NCI-H2196 treated with DMSO at 0.1 percent for 48 hours (cell line): ENCODE results near the gene IQCE.

Experiments used
- DNase-seq: peaks from one replicate; lab custom pipeline; 2025; ENCODE audit not compliant: unreplicated experiment; lab: John Stamatoyannopoulos, UW

Gene IQCE

DNA sequence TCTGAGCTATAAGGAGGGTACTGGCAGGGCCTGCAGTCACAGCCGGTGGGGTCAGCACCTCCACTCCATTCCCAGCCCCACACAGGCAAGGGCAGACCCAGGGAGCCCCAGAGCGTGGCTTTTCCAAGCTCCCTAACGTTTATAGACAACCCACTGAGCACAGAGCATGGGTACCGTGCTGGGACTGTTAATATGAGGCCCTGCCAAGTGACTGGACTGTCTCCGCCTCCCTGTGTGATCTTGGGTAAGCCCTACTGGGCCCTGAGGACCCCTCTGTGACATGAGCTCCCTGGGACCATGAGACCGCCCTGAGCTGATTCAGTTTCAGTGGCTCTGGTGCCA lies 85.4 kb downstream of the IQCE start:
- DNase-seq, result no peak

DNA sequence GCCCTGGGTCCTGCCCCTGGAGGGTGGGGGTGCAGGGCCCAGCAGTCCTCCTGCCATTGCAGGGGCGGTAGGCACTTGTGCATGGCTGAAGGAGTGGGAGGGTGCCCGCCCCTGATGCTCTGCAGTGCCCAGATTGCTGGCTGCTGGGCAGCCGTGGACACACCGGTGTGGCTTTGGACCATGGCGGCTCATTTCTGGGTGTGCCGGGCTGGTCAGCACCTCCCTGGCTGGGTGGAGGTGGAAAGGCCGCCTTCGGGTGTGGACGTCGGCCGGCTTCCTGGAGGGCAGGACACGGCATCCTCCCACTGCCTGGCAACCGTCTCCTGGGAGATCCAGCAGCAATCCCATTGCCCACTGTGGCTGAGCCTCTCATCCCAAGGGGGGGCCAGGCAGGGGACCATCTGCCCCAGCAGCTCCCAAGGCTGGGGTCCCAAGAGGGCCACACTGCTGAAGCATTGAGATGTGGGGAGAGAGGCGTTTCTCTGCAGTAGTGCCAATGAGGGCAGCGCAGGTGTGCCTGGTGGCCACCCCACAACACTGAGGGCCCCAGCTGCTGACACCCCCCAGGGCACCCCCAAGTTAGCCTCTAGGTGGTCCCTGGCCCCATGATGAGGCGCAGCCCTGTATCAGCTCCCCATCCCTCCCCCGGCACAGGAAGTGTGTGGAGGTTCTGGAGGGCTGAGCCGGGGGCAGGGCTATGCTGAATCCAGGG lies 85.9 kb downstream of the IQCE start:
- no peak for DNase-seq

DNA sequence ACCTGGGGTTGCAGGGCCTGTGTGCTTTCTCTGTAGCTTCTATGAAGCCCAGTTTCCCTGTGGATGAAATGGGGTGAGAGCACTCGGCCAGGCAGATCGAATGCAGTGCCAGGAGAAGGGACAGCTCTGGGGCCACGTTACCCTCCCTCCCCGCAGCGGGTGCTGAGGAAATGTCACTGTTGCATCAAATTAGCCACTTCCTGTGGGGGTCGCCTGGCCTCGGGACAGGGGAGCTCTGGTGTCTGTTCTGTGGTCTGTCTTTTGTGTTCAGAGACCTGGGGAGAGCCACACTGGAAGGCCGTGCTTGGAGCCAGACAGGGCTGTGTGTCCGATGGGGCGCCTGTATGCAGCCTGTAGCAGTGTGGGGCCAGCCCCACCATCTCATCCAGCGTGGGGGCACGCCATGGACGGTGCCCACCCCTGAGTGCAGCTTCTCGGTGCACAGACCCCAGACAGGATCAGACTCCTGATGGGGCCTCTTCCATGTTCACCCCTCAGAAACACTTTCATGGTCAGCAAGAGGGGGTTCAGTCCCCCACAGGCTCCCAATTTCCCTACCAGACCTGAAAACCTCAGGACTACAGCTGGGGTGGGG lies 86.6 kb downstream of the IQCE start:
- DNase-seq, result no peak

DNA sequence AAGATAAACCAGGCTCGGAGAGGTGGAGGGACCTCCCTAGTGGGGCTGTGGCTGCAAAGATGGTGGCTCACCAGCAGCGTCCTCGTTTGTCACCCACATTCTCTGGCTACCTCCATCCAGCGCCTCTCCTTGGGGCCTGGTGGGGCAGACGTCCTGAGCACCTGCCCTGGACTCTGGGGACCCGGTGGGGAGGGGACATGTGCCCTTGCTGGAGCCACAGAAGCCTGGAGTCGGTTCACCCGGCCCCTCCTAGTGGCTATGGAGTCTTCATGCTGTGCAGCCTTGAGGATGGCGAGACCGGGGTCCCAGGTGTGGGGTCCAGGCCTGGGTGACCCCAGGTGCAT lies 87.5 kb downstream of the IQCE start:
- DNase-seq, result no peak

DNA sequence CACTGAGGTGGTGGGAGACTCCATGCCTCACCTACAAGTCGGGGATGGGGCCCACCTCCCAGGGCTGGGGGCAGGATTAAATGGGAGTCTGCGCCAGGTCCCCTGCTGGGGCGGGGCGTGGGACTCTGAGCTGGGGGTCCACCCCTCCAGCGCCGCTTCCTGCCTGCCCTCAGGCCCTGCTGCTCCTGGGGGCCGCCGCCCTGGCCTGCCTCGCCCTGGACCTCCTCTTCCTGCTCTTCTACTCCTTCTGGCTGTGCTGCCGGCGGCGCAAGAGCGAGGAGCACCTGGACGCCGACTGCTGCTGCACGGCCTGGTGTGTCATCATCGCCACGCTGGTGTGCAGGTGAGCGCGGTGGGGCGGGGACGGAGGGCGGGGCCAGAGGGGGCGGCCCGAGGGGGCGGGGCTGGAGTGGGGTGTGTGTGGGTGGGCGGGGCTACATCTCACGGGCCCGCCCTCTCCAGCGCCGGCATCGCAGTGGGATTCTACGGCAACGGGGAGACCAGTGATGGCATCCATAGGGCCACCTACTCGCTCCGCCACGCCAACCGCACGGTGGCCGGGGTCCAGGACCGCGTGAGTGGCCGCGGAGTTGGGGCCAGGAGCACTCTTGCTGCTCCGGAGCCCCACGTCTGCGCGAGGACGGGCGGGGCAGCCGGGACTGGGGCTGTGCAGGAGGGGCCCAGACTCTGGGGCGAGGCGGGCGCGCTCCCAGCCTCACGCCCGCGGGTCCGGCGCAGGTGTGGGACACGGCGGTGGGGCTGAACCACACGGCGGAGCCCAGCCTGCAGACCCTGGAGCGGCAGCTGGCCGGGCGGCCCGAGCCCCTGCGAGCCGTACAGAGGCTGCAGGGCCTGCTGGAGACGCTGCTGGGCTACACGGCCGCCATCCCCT lies 88.1 kb downstream of the IQCE start:
- DNase-seq, result no peak

DNA sequence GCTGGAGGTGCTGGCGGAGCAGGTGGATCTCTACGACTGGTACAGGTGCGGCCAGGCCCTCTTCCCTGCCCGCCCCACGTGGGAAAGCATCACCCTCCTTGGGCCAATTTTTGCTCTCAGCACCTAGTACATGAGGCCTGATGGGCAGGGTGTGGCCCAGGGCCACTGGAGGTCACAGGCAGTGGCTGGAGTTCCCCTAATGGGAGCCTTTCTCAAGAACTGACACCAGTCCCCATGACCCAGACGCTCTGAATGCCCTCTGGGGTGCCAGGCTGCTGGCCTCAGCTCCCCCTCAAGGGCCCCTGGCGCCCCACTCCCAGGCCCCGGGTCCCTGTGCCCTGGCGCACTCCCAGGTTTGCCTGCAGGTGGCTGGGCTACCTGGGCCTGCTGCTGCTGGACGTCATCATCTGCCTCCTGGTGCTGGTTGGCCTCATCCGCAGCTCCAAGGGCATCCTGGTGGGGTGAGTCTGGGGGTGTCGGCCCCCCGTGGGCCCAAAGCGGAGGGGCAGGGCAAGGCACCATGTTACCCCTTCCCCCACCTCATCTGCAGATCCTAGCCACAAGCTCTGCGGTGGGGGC lies 88.9 kb downstream of the IQCE start:
- DNase-seq, result no peak

DNA sequence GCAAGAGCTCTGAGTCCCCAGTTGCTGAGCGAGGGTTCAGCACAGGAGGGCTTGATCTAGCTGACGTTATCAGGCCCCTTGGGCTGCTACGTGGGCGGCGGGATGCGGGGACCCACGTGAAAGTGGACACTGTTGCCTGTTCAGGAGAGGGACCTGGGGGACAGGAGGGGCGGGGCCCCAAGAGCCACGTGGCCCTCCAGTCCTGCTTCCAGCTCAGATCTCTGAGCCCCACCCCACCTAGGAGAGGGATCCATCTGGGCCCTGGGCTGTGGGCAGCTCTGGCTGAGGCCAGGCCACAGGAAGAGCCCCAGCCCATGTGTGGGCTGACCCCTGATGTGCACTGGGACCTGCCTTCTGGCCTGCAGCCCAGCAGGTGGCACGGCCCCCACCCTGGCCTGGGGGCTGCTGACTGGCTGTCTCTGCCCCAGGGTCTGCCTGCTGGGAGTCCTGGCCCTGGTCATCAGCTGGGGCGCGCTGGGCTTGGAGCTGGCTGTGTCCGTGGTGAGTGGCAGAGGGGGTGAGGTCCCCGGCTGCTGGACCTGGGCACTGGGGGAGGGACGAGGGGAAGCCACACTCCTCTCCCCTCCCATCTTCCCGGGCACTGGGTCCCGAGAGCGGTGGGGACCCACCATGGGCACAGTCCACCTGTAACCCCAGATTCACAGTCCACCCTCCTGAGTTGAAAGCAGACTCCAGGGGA lies 90.5 kb downstream of the IQCE start:
- no peak for DNase-seq

DNA sequence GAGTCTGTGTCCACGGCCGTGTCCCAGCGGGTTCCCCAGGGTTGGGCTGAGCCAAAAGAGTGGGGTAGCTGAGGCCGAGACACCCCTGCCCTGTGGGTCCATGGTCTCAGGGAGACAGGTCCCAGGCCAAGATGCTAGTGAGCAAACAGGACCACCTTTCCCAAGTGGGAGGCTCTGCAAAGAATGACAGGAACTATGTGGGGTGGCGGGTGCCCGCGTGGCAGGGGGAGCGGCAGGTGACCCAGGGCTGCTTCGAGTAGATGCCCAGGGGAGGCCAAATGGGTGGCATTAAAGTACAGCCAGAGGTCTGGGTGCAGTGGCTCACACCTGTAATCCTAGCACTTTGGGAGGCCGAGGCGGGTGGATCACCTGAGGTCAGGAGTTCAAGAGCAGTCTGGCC lies 91.2 kb downstream of the IQCE start:
- DNase-seq, result no peak

DNA sequence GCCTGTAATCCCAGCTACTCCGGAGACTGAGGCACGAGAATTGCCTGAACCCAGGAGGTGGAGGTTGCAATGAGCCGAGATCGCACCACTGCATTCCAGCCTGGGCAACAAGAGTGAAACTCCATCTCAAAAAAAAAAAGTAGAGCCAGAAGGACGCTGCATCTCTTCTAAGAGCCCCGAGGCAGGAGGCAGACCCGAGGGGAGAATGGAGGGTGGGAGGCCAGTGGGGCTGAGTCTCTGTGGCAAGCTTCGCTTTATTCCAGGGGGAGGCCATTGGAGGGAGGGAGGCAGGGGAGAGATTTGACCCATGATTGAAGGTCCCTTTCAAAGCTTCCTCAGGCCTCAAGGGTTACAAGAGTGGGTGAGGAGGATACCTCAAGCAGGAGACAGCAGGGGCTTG lies 91.7 kb downstream of the IQCE start:
- DNase-seq, result no peak

DNA sequence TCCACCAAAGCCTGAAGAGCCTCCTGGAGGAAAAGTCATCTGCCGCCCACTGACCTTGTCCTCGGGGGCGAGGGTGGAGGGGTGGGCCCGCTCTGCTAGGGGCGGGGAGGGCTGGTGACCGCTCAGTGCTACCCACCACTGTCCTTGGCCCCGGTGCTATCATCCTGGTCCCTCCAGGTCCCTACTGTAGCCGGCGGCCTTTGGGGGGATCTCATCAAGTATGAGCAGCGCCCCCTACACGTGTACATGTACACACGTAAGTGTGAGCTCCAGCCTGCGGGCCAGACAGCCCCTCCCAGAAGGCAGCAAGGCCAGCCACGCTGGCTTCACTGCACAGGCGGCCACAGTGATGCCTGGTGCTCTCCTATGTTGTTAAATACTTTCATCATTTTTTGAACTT lies 92.6 kb downstream of the IQCE start:
- no peak for DNase-seq

DNA sequence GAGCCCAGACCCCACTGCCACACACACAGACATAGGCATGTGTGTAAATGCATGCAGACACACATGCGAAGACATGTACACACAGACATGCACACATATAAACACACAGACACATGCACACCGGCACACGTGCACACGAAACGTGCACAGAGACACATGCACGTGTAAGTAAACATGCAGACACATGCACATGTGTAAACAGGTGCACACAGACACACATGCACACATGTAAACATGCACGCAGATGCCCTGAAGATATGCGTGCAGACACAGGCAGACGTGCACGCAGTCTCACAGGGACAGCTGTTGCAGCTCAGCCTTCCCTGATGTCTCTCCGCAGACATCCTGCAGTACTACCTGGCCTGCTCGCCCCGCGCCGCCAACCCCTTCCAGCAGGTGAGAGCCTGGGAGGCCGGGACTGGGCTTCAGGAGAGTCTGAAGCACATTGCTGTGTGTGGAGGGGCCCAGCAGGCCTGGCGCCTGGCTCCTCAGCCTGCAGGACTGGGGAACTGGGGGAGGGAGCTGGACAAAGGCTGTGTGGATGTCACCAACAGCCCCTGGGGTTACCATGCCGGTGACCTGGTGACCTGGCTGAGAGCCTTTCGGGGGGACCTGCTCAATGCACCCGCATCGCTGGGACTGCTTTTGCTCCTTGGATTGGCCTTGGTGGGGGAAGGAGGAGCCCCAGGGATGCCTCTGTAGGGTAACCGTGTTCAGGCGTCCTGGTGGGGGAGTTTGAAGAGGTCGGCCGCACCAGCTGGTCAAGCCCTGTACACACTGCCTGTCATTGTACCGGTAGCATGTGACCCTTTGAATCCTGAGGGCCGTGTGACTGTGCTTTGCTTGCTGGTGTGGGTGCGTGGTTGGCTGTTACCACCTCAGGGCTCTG lies 93.3 kb downstream of the IQCE start:
- no peak for DNase-seq

DNA sequence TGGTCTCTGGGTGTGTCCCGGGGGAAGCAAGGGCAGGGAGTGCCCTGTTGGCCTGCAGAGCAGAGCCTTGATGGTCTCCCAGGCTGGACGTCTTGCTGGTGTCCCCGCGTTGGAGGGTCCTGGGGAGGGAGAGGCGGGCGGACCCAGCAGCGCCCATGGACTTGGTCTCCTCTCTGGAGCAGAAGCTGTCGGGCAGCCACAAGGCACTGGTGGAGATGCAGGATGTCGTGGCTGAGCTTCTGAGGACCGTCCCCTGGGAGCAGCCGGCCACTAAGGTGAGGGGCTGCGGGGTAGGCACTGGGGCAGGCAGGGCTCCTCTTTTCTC lies 93.9 kb downstream of the IQCE start:
- no peak for DNase-seq

DNA sequence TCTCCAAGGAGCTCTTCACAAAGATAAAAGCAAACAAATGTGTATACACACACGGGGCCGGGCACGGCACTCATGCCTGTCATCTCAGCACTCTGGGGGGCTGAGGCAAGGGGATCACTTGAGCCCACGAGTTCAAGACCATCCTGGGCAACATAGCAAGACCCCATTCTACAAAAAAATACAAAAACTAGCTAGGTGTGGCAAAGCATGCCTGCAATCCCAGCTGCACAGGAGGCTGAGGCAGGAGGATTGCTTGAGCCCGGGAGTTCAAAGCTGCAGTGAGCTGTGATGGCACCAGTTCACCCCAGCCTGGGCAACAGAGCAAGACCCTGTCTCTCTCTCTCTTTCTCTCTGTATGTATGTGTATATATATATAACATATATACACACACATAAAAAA lies 95.3 kb downstream of the IQCE start:
- no peak for DNase-seq

DNA sequence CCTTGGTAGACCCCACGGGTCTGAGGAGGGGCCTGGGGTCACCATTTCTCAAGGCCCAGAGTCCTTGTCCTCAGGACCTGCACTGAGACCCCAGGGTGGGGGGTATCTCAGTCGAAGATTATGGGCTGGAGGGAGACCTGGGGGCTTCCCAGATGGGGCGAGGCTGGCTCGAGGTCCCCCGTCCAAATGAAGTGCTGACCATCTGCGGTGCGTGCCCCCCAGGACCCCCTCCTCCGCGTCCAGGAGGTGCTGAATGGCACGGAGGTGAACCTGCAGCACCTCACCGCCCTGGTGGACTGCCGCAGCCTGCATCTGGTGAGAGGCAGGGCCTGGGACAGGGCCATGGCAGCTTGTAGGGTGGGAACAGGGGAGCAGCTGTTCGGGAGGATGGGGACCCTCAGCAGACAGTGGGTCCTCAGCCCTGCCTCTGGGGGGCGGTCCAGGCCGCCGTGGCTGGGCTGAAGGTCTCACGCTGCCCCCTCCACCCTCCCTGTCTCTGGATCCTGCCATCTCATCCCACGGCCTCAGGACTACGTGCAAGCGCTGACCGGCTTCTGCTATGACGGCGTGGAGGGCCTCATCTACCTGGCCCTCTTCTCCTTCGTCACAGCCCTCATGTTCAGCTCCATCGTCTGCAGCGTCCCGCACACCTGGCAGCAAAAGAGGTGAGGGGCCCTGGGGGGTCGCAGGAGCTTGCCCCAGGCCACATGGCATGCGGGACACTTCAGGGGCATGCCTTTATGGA lies 97.3 kb downstream of the IQCE start:
- DNase-seq, result no peak

DNA sequence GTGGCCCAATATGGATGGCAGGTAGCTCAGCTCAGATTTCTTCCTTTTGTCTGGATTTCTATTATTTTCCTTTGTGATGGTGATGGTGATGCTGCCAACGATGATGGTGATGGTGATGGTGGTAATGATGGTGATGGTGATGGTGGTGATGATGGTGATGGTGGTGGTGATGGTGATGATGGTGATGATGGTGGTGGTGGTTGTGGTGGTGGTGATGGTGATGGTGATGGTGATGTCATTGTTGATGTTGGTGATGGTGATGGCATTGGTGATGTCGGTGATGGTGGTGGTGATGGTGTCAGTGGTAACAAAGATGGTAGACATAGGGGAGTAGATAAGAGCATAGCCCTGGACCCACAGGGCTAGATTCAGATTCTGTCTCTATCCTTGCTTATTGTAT lies 98.4 kb downstream of the IQCE start:
- no peak for DNase-seq

DNA sequence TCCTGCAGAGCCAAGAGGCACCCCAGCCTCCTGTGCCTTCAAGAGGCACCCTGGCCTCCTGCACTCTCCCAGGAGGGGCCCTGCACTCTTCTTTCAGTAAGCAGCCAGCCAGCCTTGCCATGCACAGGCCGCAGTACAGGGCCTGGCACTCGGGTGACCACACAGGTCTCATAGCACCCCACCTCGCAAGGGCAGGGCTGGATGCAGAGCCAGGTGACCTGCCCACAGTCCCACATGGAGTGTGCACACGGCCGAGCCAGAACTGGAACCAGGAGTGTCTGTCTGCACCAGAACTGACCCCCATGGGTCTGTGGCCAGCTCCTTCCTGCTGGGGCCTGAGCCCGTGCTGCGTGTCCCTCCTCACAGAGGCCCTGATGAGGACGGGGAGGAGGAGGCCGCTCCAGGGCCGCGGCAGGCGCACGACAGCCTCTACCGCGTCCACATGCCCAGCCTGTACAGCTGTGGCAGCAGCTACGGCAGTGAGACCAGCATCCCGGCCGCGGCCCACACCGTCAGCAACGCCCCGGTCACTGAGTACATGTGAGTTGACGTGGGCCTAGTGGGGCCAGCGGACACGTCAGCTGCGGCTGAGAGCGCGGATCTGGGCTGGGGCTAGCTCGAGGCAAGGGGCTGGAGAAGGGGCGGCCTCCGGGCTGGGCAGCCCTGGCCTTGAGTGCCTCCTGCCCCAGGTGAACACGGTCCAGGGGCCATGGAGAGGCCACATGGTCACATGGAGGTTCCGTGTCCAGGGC lies 99.3 kb downstream of the IQCE start:
- no peak for DNase-seq

DNA sequence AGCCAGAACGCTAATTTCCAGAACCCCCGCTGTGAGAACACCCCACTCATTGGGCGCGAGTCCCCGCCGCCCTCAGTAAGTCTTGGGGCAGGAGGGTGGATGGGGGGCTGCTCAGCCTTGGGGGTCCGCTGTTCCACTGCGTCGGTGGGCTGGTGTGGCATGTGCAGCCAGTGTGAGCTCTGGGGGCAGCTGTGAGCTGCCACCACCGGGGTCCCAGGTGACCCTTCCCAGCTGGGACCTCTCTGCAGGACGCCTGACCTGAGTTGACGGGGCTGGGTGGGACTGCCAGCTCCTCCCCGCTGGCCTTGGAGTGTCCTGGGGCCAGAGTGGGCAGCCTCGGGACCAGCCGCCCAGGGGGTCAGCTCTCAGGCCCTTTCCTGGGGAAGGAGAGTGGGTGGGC lies 100.2 kb downstream of the IQCE start:
- DNase-seq, result no peak

DNA sequence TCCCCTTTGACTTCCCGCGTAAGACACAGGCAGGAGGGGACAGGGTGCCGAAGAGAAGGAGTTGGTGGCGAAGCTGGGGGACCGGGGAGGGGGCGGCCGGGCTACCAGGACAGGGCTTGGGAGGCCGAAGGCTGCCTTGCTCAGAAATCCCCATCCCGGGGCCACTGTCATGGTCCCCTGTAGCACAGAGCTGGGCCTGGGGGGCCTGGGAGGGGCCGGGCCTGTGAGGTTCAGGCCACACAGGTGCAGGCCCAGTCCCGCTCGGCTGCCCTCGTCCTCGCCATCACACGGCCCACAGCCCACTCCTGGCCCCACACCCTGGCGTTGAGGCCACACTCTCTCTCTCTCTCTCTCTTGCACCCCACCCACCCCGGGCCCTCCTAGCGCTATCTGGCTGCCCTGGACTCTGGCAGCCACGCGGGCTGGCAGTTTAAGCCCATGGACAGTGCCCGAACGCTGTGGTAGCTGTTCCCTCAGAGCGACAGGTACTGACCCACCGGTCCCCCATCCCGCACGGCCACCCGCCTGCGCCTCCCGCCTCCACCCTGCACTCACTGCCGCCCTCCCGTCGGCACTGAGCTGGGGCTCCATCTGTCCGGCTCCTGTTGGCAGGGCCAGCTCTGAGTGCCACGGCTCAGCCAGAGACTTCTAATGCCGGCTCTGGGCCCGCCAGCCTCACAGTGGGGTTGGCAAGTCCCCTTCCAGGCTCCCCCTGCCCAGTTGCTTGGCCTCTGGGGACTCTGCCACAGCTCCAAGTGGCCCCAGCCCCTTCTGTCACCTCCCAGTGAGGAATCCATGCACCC lies 101.0 kb downstream of the IQCE start:
- DNase-seq, result no peak
